IPS DF 19.7 (cell line): ENCODE results near the gene SHB.
"Not testable (repeated sequence)": the region's sequence is repeated elsewhere in the genome, so short reads cannot be mapped to it uniquely, and the experiment has no call there.

Experiments used
- DNase-seq: peaks from one replicate; pipeline ENCODE4 v3.0.0-alpha.2; 2013; ENCODE audit warnings: low read depth, low spot score

The SHB gene

DNA sequence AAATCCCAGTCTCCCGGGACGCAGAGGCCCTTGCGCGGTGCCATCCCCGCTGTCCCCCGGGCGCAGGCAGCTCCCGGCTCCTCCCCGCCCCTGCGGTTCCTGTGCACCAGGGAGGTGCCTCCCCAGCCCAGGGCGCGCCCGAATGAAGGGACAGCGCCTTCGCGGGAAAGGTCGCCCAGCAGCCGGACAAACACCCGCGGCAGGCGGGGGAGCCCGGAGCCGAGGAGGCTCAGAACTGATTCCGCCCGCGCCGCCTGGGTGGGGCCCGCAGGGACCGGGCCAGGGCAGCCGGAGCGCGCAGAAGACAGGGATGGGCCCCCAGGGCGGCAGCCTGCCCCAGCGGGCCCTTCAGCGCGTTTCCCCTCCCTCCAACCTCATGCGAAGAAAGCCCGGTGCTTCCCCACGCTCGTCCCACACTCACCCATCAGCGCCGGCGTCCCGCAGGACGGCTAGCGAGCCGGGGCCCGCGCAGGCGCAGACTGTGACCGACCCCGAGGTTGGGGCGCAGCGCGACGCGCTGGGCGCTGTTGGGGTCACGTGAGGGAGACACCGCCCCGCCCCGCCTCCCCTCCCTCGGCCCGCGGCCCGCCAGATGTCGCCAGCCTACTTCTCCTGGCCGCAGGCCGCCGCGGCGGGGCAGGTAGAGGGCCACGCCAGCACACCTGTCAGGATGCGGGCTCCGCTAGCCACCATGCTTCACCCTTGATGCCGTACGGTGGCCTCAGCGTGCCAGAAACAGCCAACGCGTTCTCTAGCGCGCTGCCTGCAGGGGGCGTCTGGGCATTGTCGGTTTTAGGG, 165.2 kb downstream of the SHB start, which contains the start of gene SLC25A51:
Gene SLC25A51, minus strand, starts transcription at position 481 of the 798 bp plus-strand sequence. CDS start 15,577 bp downstream, outside the sequence.
- peak; percentile 83 for DNase-seq

DNA sequence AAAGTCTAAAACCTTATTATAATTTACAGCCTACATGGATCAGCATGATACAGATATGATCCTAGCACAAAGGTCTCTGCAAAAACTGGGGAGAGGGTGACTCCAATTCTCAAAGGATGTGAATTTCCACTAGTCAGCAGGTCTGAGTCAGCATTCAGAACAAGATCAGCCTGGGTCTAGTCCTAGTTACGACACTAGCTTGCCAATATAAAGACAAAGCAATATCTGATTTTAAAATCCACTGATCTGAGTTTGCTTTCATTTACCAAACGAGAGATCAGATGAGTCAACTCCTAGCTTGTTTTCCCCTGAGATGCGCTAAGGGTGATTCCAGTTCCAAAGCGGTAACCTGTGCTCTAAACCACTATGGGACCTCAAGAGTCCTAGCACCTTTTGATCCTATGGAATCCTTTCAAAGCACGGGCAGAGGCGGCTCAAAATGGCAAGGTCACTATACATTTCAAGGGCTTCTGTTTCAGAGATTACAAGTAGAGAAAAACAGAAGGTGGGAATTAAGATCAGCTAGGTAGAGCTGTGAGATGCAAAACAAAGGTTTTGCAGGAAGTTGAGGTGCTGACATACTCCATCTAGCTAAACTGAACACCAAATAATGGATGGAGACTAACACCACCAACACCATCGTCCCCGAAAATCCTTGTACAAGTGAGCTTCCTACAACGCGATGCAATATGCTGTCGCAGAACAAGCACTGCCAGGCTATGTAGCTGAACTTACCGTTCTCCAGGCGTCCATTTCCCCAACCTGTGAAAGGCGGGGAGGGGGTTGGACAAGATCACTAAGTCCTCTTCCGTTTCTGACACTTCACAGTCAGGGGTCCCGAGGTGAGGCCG, 166.0 kb downstream of the SHB start:
- DNase-seq = no peak

GRCh38 chr9:37902131-37902530, 166.9 kb downstream of the SHB start:
- DNase-seq = no peak

DNA sequence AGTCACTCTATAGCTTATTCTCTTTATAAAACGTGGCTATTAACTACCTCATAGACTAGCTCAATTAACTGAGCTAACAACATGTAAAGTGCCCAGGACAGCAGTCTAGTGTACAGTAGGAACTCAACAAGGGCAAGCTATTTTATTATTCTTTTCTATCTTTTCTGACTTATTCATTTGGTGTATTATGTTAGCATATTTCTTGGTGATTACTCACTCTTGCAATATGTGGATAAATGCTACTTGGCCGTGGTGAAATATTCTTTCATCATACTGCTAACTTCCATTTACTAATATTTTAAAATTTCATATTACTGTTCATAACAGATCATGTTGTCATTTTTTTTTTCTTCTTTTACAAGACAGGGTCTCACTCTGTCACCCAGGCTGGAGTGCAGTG, 170.0 kb downstream of the SHB start:
- no peak for DNase-seq

DNA sequence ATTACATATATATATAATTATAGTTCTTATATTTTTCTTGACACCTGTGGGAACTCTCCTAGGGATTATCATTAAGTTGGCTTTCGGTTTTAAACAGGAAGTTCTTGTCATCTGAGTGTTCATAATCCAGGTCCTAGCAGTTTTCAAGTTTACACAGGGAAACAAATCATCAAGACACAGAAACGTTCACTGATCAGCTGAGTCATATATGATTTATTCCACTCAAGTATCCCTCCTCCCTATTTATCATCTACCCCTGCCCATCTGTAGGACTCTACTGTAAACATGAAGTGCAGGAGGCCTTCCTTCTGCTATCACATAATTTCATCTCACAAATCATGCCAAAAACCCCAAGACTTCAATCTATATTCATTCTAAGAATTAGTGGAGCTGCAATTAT, 171.4 kb downstream of the SHB start:
- no peak for DNase-seq

- DNase-seq = no peak
These were observed 177.0 kb downstream of the SHB start for GRCh38 chr9:37892063-37892462.

DNA sequence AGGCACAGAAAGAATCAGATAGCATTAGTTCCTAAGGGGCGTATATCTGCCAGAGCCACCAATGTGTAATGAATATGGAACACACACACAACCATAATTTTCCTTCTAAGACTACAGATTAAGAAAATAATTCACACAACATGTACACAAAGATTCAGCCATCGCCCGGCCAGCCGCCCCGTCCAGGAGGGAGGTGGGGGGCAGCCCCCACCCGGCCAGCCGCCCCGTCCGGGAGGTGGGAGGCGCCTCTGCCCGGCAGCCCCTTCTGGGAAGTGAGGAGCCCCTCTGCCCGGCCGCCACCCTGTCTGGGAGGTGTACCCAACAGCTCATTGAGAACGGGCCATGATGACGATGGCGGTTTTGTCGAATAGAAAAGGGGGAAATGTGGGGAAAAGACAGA, 178.0 kb downstream of the SHB start:
- DNase-seq = not testable (repeated sequence)

GRCh38 chr9:37889536-37889935, 179.5 kb downstream of the SHB start:
- no peak for DNase-seq

- not testable (repeated sequence) for DNase-seq
These were observed 180.9 kb downstream of the SHB start for GRCh38 chr9:37887977-37888583.

GRCh38 chr9:37880916-37881479, 188.0 kb downstream of the SHB start:
- DNase-seq = no peak

DNA sequence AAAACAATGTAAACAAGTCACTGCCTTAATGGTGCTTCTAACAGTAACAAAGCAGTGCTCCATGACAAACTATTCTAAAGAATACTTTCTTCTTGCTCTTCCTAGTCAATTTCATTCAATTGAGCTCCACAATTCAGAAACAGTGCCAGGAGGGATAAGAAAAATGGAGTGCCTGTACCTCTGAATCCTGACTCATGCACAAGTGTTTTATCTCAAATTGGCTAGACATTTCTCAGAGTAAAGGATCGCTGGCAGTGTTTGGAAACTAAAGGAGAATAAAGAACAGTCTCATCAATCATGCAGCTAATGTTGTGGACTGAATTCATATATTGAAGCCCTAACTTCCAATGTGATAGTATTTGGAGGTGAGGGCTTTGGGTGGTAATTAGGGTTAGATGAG, 192.7 kb downstream of the SHB start:
- no peak for DNase-seq

GRCh38 chr9:37873955-37874354, 195.1 kb downstream of the SHB start:
- no peak for DNase-seq

- DNase-seq = no peak
These were observed 198.2 kb downstream of the SHB start for GRCh38 chr9:37870799-37871176.

DNA sequence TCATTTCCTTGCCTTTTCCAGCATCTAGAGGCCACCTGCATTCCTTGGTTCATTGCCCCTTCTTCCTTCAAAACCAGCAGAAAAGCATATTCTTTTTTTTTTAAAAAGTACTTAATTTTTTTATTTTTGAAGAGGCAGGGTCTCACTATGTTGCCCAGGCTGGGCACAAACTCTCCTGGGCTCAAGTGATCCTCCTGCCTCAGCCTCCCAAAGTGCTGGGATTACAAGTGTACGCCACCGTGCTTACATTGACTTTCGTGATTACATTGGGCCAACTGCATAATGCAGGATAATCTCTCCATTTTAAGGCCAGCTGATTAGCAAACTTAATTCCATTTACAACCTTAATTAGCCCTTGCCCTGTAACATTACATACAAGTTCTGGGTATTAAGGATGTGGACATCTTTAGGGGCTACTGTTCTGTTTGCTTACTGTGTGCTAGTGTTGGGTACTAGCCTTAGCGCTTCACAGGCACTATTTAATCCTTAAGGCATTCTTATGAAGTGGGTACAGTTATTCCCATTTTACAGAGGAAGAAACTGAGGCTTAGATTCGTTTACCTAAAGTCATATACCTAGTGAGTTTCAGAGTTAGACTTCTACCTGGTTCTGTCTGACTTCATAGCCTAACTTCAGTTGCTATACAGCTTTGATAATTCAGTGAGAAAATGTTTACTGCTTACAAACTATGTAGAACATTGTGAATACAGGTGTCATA, 198.8 kb downstream of the SHB start:
- no peak for DNase-seq
